Astrocyte (in vitro differentiated cells and primary cell): Measurements from ENCODE around the gene CXCL9. TPM values are rescaled to one million over a fixed set of nuclear protein-coding genes. Genes with fewer than 3 reads are reported as not detected.

Experiments used
- DNase-seq: peaks from one replicate; pipeline ENCODE4 v3.0.0-alpha.2; 2010; ENCODE audit warnings: low read depth
- FAIRE-seq: peaks from 2 replicates; lab custom pipeline; 2011; peaks lifted over from hg19 to GRCh38; lab: Jason Lieb, UNC
- H2AFZ ChIP-seq: 2 replicates; pipeline ENCODE4 v1.6.0; 2012; ENCODE audit warnings: low read depth, low read length, inconsistent platforms
- H3K27ac ChIP-seq: 2 replicates; pipeline ENCODE4 v1.5.1; 2011; ENCODE audit warnings: low read depth, low read length, inconsistent platforms
- H3K27me3 ChIP-seq: 2 replicates; pipeline ENCODE4 v1.6.0; 2011; ENCODE audit warnings: low read length, inconsistent platforms; ENCODE audit not compliant: insufficient read depth
- H3K36me3 ChIP-seq: 2 replicates; pipeline ENCODE4 v1.5.1; 2011; ENCODE audit warnings: low read length, inconsistent platforms; ENCODE audit not compliant: insufficient read depth
- H3K4me1 ChIP-seq: 2 replicates; pipeline ENCODE4 v1.5.1; 2011; ENCODE audit warnings: low read length, inconsistent platforms; ENCODE audit not compliant: insufficient read depth
- H3K4me2 ChIP-seq: 2 replicates; pipeline ENCODE4 v1.6.0; 2012; ENCODE audit warnings: low read length, inconsistent platforms
- H3K4me3 ChIP-seq: 2 replicates; pipeline ENCODE4 v1.5.1; 2011; ENCODE audit warnings: low read depth, mild to moderate bottlenecking, low read length, inconsistent platforms; ENCODE audit not compliant: insufficient read depth
- H3K79me2 ChIP-seq: 2 replicates; pipeline ENCODE4 v1.6.0; 2012; ENCODE audit warnings: mild to moderate bottlenecking, low read length, inconsistent platforms; ENCODE audit not compliant: insufficient read depth
- H3K9ac ChIP-seq: 2 replicates; pipeline ENCODE4 v1.6.0; 2012; ENCODE audit warnings: mild to moderate bottlenecking, low read length, inconsistent platforms
- H3K9me3 ChIP-seq: 2 replicates; pipeline ENCODE4 v1.5.1; 2012; ENCODE audit warnings: low read depth, mild to moderate bottlenecking, low read length, inconsistent platforms; ENCODE audit not compliant: insufficient read depth
- H4K20me1 ChIP-seq: 2 replicates; pipeline ENCODE4 v1.6.0; 2012; ENCODE audit warnings: low read length, inconsistent platforms; ENCODE audit not compliant: insufficient read depth
- H3K27ac Mint-ChIP-seq: one replicate; pipeline ENCODE4 v1.8.0; 2021; ENCODE audit warnings: mild to moderate bottlenecking, mixed read lengths; ENCODE audit not compliant: unreplicated experiment
- H3K27me3 Mint-ChIP-seq: one replicate; pipeline ENCODE4 v1.8.0; 2021; ENCODE audit warnings: low read depth, mixed read lengths; ENCODE audit not compliant: unreplicated experiment
- H3K36me3 Mint-ChIP-seq: one replicate; pipeline ENCODE4 v1.8.0; 2021; ENCODE audit warnings: low read depth, mixed read lengths; ENCODE audit not compliant: unreplicated experiment
- H3K4me1 Mint-ChIP-seq: one replicate; pipeline ENCODE4 v1.8.0; 2021; ENCODE audit warnings: low read depth, mixed read lengths; ENCODE audit not compliant: unreplicated experiment
- H3K4me3 Mint-ChIP-seq: one replicate; pipeline ENCODE4 v1.8.0; 2021; ENCODE audit warnings: mild to moderate bottlenecking, moderate library complexity, mixed read lengths; ENCODE audit not compliant: unreplicated experiment
- H3K9me3 Mint-ChIP-seq: one replicate; pipeline ENCODE4 v1.8.0; 2021; ENCODE audit warnings: mild to moderate bottlenecking, mixed read lengths; ENCODE audit not compliant: unreplicated experiment
- CTCF ChIP-seq: IDR thresholded peaks from 2 replicates; pipeline ENCODE4 v1.5.1; 2011; ENCODE audit warnings: low read depth, mild to moderate bottlenecking, inconsistent platforms, low read length, moderate library complexity; ENCODE audit not compliant: insufficient read depth
- EZH2 ChIP-seq: IDR thresholded peaks from 2 replicates; pipeline ENCODE4 v1.6.1; 2012; ENCODE audit warnings: mild to moderate bottlenecking, low read length, inconsistent platforms; ENCODE audit not compliant: insufficient read depth
- total RNA-seq: library from RNA; stranded (reverse); gene quantifications from 2 replicates; pipeline ENCODE4 v1.2.1, GENCODE V29; 2021

Gene CXCL9
- total RNA-seq, 1 donor from 2014 or later: not detected

GRCh38 chr4:76024065-76024464, 16.8 kb upstream of the CXCL9 start:
- H2AFZ ChIP-seq: no peak overlapping the region
- no peak overlapping the region for H3K4me2 ChIP-seq
- DNase-seq (no peak), FAIRE-seq (no peak)
- H3K36me3 Mint-ChIP-seq: no peaks in the 10 kb centered on the region
- H3K4me1 ChIP-seq: peaks cover 3% of the 10 kb centered on the region
- H3K9me3 Mint-ChIP-seq: no peaks in the 10 kb centered on the region
- H3K27me3 ChIP-seq: peaks cover 11% of the 10 kb centered on the region
- H3K9ac ChIP-seq: no peak overlapping the region
- H3K4me1 Mint-ChIP-seq: peaks cover 2% of the 10 kb centered on the region
- peaks cover 3% of the 10 kb centered on the region for H3K27me3 Mint-ChIP-seq
- H3K79me2 ChIP-seq: no peaks in the 10 kb centered on the region
- TF ChIP-seq EZH2 (no peak), CTCF (no peak)
- no peaks in the 10 kb centered on the region for H3K36me3 ChIP-seq
- no peak overlapping the region for H3K27ac Mint-ChIP-seq
- no peaks in the 10 kb centered on the region for H4K20me1 ChIP-seq
- H3K27ac ChIP-seq: no peak overlapping the region
- no peaks in the 10 kb centered on the region for H3K9me3 ChIP-seq
- H3K4me3 ChIP-seq: no peak overlapping the region
- H3K4me3 Mint-ChIP-seq: no peak overlapping the region

GRCh38 chr4:76023389-76023788, 16.1 kb upstream of the CXCL9 start, which contains the start of gene CXCL10:
TSS of gene CXCL10 (minus strand) at chr4:76023497. CDS start at chr4:76023431, 66 bp downstream.
- TF ChIP-seq EZH2 (no peak), CTCF (no peak)
- DNase-seq (no peak), FAIRE-seq (no peak)
- peaks cover under 1% of the 10 kb centered on the region for H3K4me1 ChIP-seq
- H3K4me2 ChIP-seq: no peak within 1 kb of the TSS
- H3K4me3 ChIP-seq: no peak within 1 kb of the TSS
- H3K27ac ChIP-seq: no peak within 1 kb of the TSS
- H2AFZ ChIP-seq: no peak within 1 kb of the TSS
- no peaks in the 10 kb centered on the region for H4K20me1 ChIP-seq
- Mint-ChIP-seq H3K4me3 (no peak within 1 kb of the TSS), H3K36me3 (no peaks in the 10 kb centered on the region), H3K9me3 (no peaks in the 10 kb centered on the region), H3K27ac (no peak within 1 kb of the TSS), H3K4me1 (peaks cover 2% of the 10 kb centered on the region), H3K27me3 (peaks cover 2% of the 10 kb centered on the region)
- no peaks in the 10 kb centered on the region for H3K36me3 ChIP-seq
- H3K27me3 ChIP-seq: peaks cover 8% of the 10 kb centered on the region
- H3K79me2 ChIP-seq: no peaks in the 10 kb centered on the region
- no peak within 1 kb of the TSS for H3K9ac ChIP-seq
- no peaks in the 10 kb centered on the region for H3K9me3 ChIP-seq

GRCh38 chr4:76022677-76023076, 15.4 kb upstream of the CXCL9 start:
- Histone ChIP-seq H3K79me2 (no peaks in the 10 kb centered on the region), H3K9ac (no peak overlapping the region), H3K27me3 (peaks cover 8% of the 10 kb centered on the region), H3K36me3 (no peaks in the 10 kb centered on the region), H3K4me1 (no peaks in the 10 kb centered on the region), H3K4me3 (no peak overlapping the region), H3K9me3 (no peaks in the 10 kb centered on the region), H4K20me1 (no peaks in the 10 kb centered on the region), H3K4me2 (no peak overlapping the region), H2AFZ (no peak overlapping the region), H3K27ac (no peak overlapping the region)
- H3K27ac Mint-ChIP-seq: no peak overlapping the region
- H3K36me3 Mint-ChIP-seq: no peaks in the 10 kb centered on the region
- peaks cover 6% of the 10 kb centered on the region for H3K27me3 Mint-ChIP-seq
- peaks cover 2% of the 10 kb centered on the region for H3K4me1 Mint-ChIP-seq
- no peak overlapping the region for H3K4me3 Mint-ChIP-seq
- FAIRE-seq (no peak), DNase-seq (no peak)
- peaks cover 3% of the 10 kb centered on the region for H3K9me3 Mint-ChIP-seq
- TF ChIP-seq EZH2 (no peak), CTCF (no peak)
